Transverse colon (tissue), 4 donors: Measurements from ENCODE around the gene SSUH2.

Experiments
- EP300 ChIP-seq: sonication (generic); formaldehyde crosslinking; IDR thresholded peaks from one replicate; pipeline ENCODE4 v1.6.1; 2017; ENCODE audit warnings: antibody characterized with exemption, low read depth
- POLR2AphosphoS5 ChIP-seq, 3 donors: sonication (generic); formaldehyde crosslinking; IDR thresholded peaks; one replicate each; pipeline ENCODE4 v1.6.1; 2016; ENCODE audit warnings: antibody characterized with exemption in 3 of 3
- TF ChIP-seq, protein P1 (sequence below), 5 experiments: fragments of 200-600 bp in 3 of 5; fragments of 450-650 bp in 2 of 5; sonication (generic) in 3 of 5; IDR thresholded peaks; 1 replicate in 2 of 5; 2 replicates in 3 of 5; pipeline ENCODE4 v1.5.1; 2016 to 2017; ENCODE audit warnings: antibody characterized with exemption in 5 of 5, inconsistent platforms in 3 of 5, mild to moderate bottlenecking in 2 of 5, moderate library complexity in 1 of 5

DNA sequence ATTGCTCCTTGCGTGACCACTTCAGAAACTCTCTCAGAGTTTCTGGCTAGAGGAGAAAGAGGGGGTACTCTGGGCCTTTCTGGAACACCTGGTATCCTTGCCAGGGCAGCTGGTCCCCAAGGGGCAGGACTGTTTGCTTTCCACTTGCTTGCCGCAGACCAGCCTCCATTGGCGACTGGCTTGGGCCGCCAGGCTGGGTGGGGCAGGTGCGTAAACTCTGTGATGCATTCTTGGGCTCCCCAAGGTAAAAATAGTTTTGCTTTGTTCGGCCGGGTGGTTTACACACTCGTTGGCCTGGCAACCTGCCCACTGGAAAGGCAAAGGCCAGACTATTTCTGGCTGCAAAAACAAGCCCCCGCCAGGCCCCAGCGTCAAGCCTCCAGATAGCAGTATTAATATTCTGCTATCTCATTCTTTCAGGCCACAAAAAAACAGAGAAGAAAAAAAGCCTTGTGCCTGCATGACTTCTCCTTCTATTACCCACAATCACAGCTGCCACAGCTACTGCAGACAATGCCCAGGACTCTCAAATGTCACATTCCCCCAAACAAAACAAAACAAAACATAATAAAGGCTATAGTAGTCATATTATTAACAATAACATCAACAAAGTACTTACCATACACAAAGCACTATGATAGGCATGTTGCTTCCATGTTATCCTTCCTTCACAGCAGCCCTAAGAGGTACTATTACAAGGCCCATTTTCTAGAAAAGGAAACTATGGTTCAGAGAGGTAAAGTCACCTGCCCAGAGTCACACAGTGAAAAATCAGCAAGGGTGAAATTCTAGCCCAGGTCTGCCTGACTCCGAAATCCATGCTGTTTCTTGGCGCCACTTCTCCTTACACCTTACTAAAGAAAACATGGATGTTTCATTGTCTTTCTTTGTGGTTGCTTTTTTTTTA is 14.0 kb upstream of the SSUH2 start:
- TF ChIP-seq, protein P1, sequence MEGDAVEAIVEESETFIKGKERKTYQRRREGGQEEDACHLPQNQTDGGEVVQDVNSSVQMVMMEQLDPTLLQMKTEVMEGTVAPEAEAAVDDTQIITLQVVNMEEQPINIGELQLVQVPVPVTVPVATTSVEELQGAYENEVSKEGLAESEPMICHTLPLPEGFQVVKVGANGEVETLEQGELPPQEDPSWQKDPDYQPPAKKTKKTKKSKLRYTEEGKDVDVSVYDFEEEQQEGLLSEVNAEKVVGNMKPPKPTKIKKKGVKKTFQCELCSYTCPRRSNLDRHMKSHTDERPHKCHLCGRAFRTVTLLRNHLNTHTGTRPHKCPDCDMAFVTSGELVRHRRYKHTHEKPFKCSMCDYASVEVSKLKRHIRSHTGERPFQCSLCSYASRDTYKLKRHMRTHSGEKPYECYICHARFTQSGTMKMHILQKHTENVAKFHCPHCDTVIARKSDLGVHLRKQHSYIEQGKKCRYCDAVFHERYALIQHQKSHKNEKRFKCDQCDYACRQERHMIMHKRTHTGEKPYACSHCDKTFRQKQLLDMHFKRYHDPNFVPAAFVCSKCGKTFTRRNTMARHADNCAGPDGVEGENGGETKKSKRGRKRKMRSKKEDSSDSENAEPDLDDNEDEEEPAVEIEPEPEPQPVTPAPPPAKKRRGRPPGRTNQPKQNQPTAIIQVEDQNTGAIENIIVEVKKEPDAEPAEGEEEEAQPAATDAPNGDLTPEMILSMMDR (IDR thresholded peaks at IDR 0.05), result no peak
- no peak for TF ChIP-seq EP300
- no peak for TF ChIP-seq POLR2AphosphoS5 (IDR thresholded peaks at IDR 0.05)
